Cerebellar cortex (tissue), 1 donor: ENCODE results near the gene OR10V1.
A peak's percentile ranks its signal among the peaks of the same experiment; 100 is the strongest.

Source experiments
- DNase-seq: peaks from one replicate; pipeline ENCODE4 v3.0.0-alpha.2; 2015; ENCODE audit warnings: low spot score

The OR10V1 gene

GRCh38 chr11:59668188-59668949 is 45.3 kb downstream of the OR10V1 start:
- peak; percentile 30 for DNase-seq

GRCh38 chr11:59667812-59668187 is 45.8 kb downstream of the OR10V1 start:
- no peak for DNase-seq

GRCh38 chr11:59666969-59667368 is 46.7 kb downstream of the OR10V1 start:
- no peak for DNase-seq
